RWPE2 (cell line): ENCODE measurements around the gene PRRT4.

Experiments
- ATAC-seq: fragments of 200-7000 bp; cut with Tn5 transposase; 3 replicates; pipeline ENCODE4 v1.9.1; 2021; ENCODE audit warnings: low read depth
- DNase-seq: peaks from one replicate; pipeline ENCODE4 v3.0.0-alpha.2; 2020; ENCODE audit warnings: low spot score
- H3K27ac ChIP-seq: fragments of 450-650 bp; 2 replicates; pipeline ENCODE4 v1.5.1; 2017; ENCODE audit warnings: mild to moderate bottlenecking; ENCODE audit not compliant: poor library complexity, severe bottlenecking
- H3K27me3 ChIP-seq: fragments of 250-450 bp; sonication (Bioruptor Pico); 2 replicates; pipeline ENCODE4 v1.5.1; 2021; ENCODE audit warnings: mild to moderate bottlenecking, moderate library complexity; ENCODE audit not compliant: insufficient read depth, poor library complexity, severe bottlenecking
- H3K36me3 ChIP-seq: fragments of 250-450 bp; sonication (Bioruptor Pico); 2 replicates; pipeline ENCODE4 v1.5.1; 2020; ENCODE audit warnings: low read depth, mild to moderate bottlenecking, moderate library complexity
- H3K4me1 ChIP-seq: fragments of 250-450 bp; sonication (Bioruptor Pico); 2 replicates; pipeline ENCODE4 v1.5.1; 2021; ENCODE audit warnings: mild to moderate bottlenecking, moderate library complexity; ENCODE audit not compliant: insufficient read depth, poor library complexity, severe bottlenecking
- H3K4me3 ChIP-seq: fragments of 250-450 bp; sonication (Bioruptor Pico); 2 replicates; pipeline ENCODE4 v1.5.1; 2021; ENCODE audit warnings: mild to moderate bottlenecking, moderate library complexity; ENCODE audit not compliant: severe bottlenecking
- H3K9me3 ChIP-seq: fragments of 250-450 bp; sonication (Bioruptor Pico); 2 replicates; pipeline ENCODE4 v1.5.1; 2021; ENCODE audit warnings: mild to moderate bottlenecking, moderate library complexity; ENCODE audit not compliant: severe bottlenecking
- TF ChIP-seq, protein P1 (sequence below): fragments of 450-650 bp; IDR thresholded peaks from one replicate; pipeline ENCODE4 v1.5.1; 2017; ENCODE audit warnings: mild to moderate bottlenecking, moderate library complexity; ENCODE audit not compliant: poor library complexity, severe bottlenecking

The PRRT4 gene

DNA sequence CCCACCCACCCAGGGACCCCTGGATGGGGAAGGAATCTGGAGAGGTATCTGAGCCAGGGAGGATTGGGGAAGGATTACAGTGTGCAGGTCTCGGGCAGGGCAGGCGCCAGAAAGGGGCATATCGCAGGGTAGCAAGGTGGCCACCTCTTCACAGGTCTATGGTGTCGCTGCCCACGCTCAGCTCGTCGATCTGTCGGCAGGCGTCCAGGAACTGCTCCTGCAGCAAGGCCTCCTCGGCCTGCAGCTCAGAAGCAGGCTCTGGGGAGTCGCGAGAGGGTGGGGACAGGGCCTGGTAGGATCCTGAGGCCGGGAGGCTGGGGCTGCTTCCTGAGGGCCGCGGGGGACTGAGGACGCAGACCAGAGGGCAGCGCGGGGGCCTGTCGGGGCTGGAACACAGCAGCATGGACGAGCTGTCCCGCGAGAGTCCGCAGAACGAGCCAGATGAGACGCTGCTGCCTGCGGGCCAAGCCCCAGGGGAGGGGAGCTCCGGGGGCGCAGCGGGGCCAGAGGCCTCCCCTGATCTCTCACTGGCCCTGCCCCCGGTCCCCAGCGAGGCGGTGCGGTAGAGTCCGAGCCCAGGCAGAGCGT, 10.7 kb downstream of the PRRT4 start:
- Histone ChIP-seq H3K9me3 (no peaks in the 10 kb centered on the region), H3K4me3 (no peak overlapping the region), H3K27ac (no peak overlapping the region), H3K27me3 (peaks cover 22% of the 10 kb centered on the region), H3K36me3 (no peaks in the 10 kb centered on the region), H3K4me1 (no peaks in the 10 kb centered on the region)
- DNase-seq, result no peak
- TF ChIP-seq, protein P1, sequence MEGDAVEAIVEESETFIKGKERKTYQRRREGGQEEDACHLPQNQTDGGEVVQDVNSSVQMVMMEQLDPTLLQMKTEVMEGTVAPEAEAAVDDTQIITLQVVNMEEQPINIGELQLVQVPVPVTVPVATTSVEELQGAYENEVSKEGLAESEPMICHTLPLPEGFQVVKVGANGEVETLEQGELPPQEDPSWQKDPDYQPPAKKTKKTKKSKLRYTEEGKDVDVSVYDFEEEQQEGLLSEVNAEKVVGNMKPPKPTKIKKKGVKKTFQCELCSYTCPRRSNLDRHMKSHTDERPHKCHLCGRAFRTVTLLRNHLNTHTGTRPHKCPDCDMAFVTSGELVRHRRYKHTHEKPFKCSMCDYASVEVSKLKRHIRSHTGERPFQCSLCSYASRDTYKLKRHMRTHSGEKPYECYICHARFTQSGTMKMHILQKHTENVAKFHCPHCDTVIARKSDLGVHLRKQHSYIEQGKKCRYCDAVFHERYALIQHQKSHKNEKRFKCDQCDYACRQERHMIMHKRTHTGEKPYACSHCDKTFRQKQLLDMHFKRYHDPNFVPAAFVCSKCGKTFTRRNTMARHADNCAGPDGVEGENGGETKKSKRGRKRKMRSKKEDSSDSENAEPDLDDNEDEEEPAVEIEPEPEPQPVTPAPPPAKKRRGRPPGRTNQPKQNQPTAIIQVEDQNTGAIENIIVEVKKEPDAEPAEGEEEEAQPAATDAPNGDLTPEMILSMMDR, result no peak
- no peak for ATAC-seq

- Histone ChIP-seq H3K36me3 (no peaks in the 10 kb centered on the region), H3K4me3 (no peak overlapping the region), H3K27me3 (peaks cover 22% of the 10 kb centered on the region), H3K27ac (no peak overlapping the region), H3K4me1 (no peaks in the 10 kb centered on the region), H3K9me3 (no peaks in the 10 kb centered on the region)
- TF ChIP-seq, protein P1, result no peak
- ATAC-seq (no peak), DNase-seq (no peak)
Measured at GRCh38 chr7:128349466-128349825, 12.0 kb downstream of the PRRT4 start.

DNA sequence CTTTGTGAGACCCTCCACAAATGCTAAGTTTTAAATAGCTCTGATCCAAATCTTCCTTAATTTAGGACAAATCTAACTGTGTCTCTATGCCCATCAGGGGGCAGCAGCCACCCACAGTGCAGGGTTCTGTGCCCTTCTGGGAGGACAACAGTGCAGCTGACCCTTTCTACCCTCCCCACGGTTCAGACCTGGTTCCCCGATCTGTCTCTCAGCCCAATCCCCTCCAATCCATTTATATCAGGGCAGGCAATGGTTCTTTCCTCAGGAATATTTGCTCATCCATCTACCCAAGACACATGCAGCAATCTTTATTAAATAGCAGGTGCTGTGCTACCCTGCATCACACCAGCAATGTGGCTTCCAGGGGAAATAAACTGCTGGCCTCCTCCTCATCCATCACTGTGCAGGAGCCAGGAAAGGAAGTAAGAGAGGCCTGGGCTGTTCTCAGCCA, 13.8 kb downstream of the PRRT4 start:
- Histone ChIP-seq H3K36me3 (no peaks in the 10 kb centered on the region), H3K4me1 (no peaks in the 10 kb centered on the region), H3K27ac (no peak overlapping the region), H3K9me3 (no peaks in the 10 kb centered on the region), H3K27me3 (peaks cover 16% of the 10 kb centered on the region), H3K4me3 (no peak overlapping the region)
- DNase-seq, result no peak
- TF ChIP-seq, protein P1, result peak; percentile 81
- peak; percentile 51; the same call in 2 of the 3 replicates for ATAC-seq

DNA sequence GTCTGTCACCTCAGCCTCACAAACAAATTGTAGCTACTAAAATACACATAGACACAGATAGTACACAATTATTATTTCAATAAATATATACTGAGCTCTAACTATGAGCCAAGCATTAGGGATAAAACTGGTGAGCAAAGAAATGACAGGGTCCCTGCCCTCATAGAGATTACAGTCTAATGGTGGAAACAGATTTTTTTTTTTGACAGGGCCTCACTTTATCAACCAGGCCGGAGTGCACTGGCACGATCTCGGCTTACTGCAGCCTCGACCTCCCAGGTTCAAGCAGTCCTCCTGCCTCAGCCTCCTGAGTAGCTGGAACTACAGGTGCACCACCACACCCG, 17.1 kb downstream of the PRRT4 start:
- H3K4me3 ChIP-seq, result no peak overlapping the region
- no peak for ATAC-seq
- no peaks in the 10 kb centered on the region for H3K27me3 ChIP-seq
- no peak for DNase-seq
- peaks cover 20% of the 10 kb centered on the region for H3K36me3 ChIP-seq
- H3K4me1 ChIP-seq, result no peaks in the 10 kb centered on the region
- TF ChIP-seq, protein P1, result no peak
- H3K9me3 ChIP-seq, result no peaks in the 10 kb centered on the region
- no peak overlapping the region for H3K27ac ChIP-seq

- Histone ChIP-seq H3K4me1 (no peaks in the 10 kb centered on the region), H3K36me3 (peaks cover 26% of the 10 kb centered on the region), H3K27me3 (no peaks in the 10 kb centered on the region), H3K27ac (peak within 1 kb of the TSS; percentile 56), H3K9me3 (no peaks in the 10 kb centered on the region), H3K4me3 (peak within 1 kb of the TSS; percentile 92)
- ATAC-seq (peak; percentile 89), DNase-seq (peak; percentile 85)
- TF ChIP-seq, protein P1, result no peak
Measured at GRCh38 chr7:128343554-128344430, 17.7 kb downstream of the PRRT4 start, which contains the start of gene RBM28. Gene RBM28 (minus strand): TSS chr7:128343908. CDS start chr7:128343793, 115 bp downstream.
